ENCODE measurements around the gene DIDO1. TPM values are rescaled to one million over a fixed set of nuclear protein-coding genes. Genes with fewer than 3 reads are reported as not detected.

Gene DIDO1
- total and polyA plus RNA-seq, 2 of the 13 experiments (the other 11 are each of a cell fraction or from before 2014, with no cell fraction given), result 75.0 to 75.1 TPM

DNA sequence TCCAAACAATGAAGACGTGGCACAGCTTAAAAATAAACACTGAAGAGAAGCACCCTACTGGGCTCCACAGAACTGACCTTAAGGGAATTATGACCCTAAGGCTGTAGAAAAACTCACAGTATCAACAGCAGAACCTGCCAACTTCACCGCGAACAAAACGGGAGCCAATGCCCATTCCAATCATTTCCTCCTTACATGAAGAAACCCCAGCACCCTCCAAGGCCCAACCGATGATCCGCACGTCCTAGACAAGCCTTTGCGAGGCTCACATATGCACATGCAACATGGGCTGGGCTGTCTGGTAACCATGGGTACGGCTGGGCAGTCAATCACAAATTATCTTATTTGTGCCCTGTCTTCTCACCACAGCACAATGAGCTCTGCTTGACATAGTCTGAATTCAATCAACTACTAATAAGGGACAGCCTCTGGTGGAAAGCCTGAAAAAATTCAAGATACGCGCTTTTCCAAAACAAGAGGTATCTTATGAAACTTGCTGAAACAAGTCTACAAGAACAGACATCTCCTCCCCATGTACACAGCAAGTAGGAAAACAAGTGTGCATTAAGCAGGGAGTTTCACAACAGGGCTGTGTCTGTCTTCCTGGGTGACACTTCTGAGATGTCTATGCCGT is 1.7 kb downstream of the DIDO1 start (continued):
- TF ChIP-seq, protein P1, sequence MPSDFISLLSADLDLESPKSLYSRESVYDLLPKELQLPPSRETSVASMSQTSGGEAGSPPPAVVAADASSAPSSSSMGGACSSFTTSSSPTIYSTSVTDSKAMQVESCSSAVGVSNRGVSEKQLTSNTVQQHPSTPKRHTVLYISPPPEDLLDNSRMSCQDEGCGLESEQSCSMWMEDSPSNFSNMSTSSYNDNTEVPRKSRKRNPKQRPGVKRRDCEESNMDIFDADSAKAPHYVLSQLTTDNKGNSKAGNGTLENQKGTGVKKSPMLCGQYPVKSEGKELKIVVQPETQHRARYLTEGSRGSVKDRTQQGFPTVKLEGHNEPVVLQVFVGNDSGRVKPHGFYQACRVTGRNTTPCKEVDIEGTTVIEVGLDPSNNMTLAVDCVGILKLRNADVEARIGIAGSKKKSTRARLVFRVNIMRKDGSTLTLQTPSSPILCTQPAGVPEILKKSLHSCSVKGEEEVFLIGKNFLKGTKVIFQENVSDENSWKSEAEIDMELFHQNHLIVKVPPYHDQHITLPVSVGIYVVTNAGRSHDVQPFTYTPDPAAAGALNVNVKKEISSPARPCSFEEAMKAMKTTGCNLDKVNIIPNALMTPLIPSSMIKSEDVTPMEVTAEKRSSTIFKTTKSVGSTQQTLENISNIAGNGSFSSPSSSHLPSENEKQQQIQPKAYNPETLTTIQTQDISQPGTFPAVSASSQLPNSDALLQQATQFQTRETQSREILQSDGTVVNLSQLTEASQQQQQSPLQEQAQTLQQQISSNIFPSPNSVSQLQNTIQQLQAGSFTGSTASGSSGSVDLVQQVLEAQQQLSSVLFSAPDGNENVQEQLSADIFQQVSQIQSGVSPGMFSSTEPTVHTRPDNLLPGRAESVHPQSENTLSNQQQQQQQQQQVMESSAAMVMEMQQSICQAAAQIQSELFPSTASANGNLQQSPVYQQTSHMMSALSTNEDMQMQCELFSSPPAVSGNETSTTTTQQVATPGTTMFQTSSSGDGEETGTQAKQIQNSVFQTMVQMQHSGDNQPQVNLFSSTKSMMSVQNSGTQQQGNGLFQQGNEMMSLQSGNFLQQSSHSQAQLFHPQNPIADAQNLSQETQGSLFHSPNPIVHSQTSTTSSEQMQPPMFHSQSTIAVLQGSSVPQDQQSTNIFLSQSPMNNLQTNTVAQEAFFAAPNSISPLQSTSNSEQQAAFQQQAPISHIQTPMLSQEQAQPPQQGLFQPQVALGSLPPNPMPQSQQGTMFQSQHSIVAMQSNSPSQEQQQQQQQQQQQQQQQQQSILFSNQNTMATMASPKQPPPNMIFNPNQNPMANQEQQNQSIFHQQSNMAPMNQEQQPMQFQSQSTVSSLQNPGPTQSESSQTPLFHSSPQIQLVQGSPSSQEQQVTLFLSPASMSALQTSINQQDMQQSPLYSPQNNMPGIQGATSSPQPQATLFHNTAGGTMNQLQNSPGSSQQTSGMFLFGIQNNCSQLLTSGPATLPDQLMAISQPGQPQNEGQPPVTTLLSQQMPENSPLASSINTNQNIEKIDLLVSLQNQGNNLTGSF (CRISPR knock-in tag; IDR thresholded peaks at IDR 0.05), result no peak
- TF ChIP-seq SIX4 (CRISPR knock-in tag; IDR thresholded peaks at IDR 0.05), result no peak
- TF ChIP-seq, protein P2, sequence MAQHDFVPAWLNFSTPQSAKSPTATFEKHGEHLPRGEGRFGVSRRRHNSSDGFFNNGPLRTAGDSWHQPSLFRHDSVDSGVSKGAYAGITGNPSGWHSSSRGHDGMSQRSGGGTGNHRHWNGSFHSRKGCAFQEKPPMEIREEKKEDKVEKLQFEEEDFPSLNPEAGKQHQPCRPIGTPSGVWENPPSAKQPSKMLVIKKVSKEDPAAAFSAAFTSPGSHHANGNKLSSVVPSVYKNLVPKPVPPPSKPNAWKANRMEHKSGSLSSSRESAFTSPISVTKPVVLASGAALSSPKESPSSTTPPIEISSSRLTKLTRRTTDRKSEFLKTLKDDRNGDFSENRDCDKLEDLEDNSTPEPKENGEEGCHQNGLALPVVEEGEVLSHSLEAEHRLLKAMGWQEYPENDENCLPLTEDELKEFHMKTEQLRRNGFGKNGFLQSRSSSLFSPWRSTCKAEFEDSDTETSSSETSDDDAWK (CRISPR knock-in tag; IDR thresholded peaks at IDR 0.05), result no peak
- TF ChIP-seq, protein P3, sequence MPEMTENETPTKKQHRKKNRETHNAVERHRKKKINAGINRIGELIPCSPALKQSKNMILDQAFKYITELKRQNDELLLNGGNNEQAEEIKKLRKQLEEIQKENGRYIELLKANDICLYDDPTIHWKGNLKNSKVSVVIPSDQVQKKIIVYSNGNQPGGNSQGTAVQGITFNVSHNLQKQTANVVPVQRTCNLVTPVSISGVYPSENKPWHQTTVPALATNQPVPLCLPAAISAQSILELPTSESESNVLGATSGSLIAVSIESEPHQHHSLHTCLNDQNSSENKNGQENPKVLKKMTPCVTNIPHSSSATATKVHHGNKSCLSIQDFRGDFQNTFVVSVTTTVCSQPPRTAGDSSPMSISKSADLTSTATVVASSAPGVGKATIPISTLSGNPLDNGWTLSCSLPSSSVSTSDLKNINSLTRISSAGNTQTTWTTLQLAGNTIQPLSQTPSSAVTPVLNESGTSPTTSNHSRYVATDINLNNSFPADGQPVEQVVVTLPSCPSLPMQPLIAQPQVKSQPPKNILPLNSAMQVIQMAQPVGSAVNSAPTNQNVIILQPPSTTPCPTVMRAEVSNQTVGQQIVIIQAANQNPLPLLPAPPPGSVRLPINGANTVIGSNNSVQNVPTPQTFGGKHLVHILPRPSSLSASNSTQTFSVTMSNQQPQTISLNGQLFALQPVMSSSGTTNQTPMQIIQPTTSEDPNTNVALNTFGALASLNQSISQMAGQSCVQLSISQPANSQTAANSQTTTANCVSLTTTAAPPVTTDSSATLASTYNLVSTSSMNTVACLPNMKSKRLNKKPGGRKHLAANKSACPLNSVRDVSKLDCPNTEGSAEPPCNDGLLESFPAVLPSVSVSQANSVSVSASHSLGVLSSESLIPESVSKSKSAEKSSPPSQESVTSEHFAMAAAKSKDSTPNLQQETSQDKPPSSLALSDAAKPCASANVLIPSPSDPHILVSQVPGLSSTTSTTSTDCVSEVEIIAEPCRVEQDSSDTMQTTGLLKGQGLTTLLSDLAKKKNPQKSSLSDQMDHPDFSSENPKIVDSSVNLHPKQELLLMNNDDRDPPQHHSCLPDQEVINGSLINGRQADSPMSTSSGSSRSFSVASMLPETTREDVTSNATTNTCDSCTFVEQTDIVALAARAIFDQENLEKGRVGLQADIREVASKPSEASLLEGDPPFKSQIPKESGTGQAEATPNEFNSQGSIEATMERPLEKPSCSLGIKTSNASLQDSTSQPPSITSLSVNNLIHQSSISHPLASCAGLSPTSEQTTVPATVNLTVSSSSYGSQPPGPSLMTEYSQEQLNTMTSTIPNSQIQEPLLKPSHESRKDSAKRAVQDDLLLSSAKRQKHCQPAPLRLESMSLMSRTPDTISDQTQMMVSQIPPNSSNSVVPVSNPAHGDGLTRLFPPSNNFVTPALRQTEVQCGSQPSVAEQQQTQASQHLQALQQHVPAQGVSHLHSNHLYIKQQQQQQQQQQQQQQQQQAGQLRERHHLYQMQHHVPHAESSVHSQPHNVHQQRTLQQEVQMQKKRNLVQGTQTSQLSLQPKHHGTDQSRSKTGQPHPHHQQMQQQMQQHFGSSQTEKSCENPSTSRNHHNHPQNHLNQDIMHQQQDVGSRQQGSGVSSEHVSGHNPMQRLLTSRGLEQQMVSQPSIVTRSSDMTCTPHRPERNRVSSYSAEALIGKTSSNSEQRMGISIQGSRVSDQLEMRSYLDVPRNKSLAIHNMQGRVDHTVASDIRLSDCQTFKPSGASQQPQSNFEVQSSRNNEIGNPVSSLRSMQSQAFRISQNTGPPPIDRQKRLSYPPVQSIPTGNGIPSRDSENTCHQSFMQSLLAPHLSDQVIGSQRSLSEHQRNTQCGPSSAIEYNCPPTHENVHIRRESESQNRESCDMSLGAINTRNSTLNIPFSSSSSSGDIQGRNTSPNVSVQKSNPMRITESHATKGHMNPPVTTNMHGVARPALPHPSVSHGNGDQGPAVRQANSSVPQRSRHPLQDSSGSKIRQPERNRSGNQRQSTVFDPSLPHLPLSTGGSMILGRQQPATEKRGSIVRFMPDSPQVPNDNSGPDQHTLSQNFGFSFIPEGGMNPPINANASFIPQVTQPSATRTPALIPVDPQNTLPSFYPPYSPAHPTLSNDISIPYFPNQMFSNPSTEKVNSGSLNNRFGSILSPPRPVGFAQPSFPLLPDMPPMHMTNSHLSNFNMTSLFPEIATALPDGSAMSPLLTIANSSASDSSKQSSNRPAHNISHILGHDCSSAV (CRISPR knock-in tag; IDR thresholded peaks at IDR 0.05; ENCODE audit: borderline replicate concordance), result no peak
- TF ChIP-seq, protein P4, sequence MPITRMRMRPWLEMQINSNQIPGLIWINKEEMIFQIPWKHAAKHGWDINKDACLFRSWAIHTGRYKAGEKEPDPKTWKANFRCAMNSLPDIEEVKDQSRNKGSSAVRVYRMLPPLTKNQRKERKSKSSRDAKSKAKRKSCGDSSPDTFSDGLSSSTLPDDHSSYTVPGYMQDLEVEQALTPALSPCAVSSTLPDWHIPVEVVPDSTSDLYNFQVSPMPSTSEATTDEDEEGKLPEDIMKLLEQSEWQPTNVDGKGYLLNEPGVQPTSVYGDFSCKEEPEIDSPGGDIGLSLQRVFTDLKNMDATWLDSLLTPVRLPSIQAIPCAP (CRISPR knock-in tag; IDR thresholded peaks at IDR 0.05; ENCODE audit: low read depth), result no peak
- no peak for TF ChIP-seq ZNF143 (CRISPR knock-in tag; IDR thresholded peaks at IDR 0.05)
- TF ChIP-seq ZNF136 (CRISPR knock-in tag; IDR thresholded peaks at IDR 0.05; ENCODE audit: low read depth), result no peak
- TF ChIP-seq ZNF124 (CRISPR knock-in tag; IDR thresholded peaks at IDR 0.05), result no peak; the same call in 1 of the 2 replicates
- no peak for TF ChIP-seq ZBTB7B (CRISPR knock-in tag; IDR thresholded peaks at IDR 0.05)
- TF ChIP-seq, protein P5, sequence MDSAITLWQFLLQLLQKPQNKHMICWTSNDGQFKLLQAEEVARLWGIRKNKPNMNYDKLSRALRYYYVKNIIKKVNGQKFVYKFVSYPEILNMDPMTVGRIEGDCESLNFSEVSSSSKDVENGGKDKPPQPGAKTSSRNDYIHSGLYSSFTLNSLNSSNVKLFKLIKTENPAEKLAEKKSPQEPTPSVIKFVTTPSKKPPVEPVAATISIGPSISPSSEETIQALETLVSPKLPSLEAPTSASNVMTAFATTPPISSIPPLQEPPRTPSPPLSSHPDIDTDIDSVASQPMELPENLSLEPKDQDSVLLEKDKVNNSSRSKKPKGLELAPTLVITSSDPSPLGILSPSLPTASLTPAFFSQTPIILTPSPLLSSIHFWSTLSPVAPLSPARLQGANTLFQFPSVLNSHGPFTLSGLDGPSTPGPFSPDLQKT (CRISPR knock-in tag; IDR thresholded peaks at IDR 0.05; ENCODE audit: borderline replicate concordance), result no peak
- TF ChIP-seq HNRNPK (IDR thresholded peaks at IDR 0.05; ENCODE audit: low read depth, low read length, poor library complexity, severe bottlenecking), result no peak
- TF ChIP-seq ZNF354B (CRISPR knock-in tag; IDR thresholded peaks at IDR 0.05), result no peak

Data from HepG2 (cell line).